Measurements from ENCODE around the gene KPNA4. TPM values are rescaled to one million over a fixed set of nuclear protein-coding genes. Genes with fewer than 3 reads are reported as not detected.

KPNA4 gene
- total and polyA plus RNA-seq, 9 donors, result 33.6 to 68.4 (median 59.3) TPM

- no peak overlapping the region for H3K27ac ChIP-seq (ENCODE audit: low read length)
- no peak overlapping the region for H3K4me3 ChIP-seq (ENCODE audit: low read length)
- no CpG with 5 or more reads among the region's 3 CpGs for WGBS (ENCODE audit: insufficient coverage)
- H3K36me3 ChIP-seq (ENCODE audit: control insufficient read depth, insufficient read depth, low read length), result peaks cover 8% of the 10 kb centered on the region
- H3K9me3 ChIP-seq (replicated peaks; ENCODE audit: control insufficient read depth, low read depth, low read length), result peaks cover 3% of the 10 kb centered on the region
- peaks cover 8% of the 10 kb centered on the region for H3K4me1 ChIP-seq (ENCODE audit: control insufficient read depth, insufficient read depth, low read length)
- peaks cover 2% of the 10 kb centered on the region for H3K27me3 ChIP-seq (ENCODE audit: control insufficient read depth, insufficient read depth, low read length)
- DNase-seq, result no peak
Observed at GRCh38 chr3:160447544-160447943, 117.8 kb downstream of the KPNA4 start.

- Histone ChIP-seq H3K9me3 (replicated peaks; ENCODE audit: control insufficient read depth, low read depth, low read length) (peaks cover 3% of the 10 kb centered on the region), H3K4me3 (ENCODE audit: low read length) (no peak overlapping the region), H3K27me3 (ENCODE audit: control insufficient read depth, insufficient read depth, low read length) (peaks cover 2% of the 10 kb centered on the region), H3K36me3 (ENCODE audit: control insufficient read depth, insufficient read depth, low read length) (peaks cover 8% of the 10 kb centered on the region), H3K27ac (ENCODE audit: low read length) (no peak overlapping the region), H3K4me1 (ENCODE audit: control insufficient read depth, insufficient read depth, low read length) (peaks cover 8% of the 10 kb centered on the region)
- WGBS (ENCODE audit: insufficient coverage), result 91% methylated on average over 8 of the region's 13 CpGs
- DNase-seq, result no peak
Observed at GRCh38 chr3:160446522-160447056, 118.8 kb downstream of the KPNA4 start.

GRCh38 chr3:160445854-160446253, 119.5 kb downstream of the KPNA4 start:
- Histone ChIP-seq H3K4me3 (ENCODE audit: low read length) (no peak overlapping the region), H3K27me3 (ENCODE audit: control insufficient read depth, insufficient read depth, low read length) (peaks cover 2% of the 10 kb centered on the region), H3K9me3 (replicated peaks; ENCODE audit: control insufficient read depth, low read depth, low read length) (peaks cover 3% of the 10 kb centered on the region), H3K36me3 (ENCODE audit: control insufficient read depth, insufficient read depth, low read length) (peaks cover 8% of the 10 kb centered on the region), H3K27ac (ENCODE audit: low read length) (no peak overlapping the region), H3K4me1 (ENCODE audit: control insufficient read depth, insufficient read depth, low read length) (peaks cover 8% of the 10 kb centered on the region)
- no peak for DNase-seq
- no CpG with 5 or more reads among the region's 1 CpG for WGBS (ENCODE audit: insufficient coverage)

Other genes with a start within 250 kb of the KPNA4 start
- gene IFT80, start 166.3 kb downstream of the KPNA4 start, total RNA-seq, result 28.1 TPM
- gene IFT80, start 166.3 kb downstream of the KPNA4 start, polyA plus RNA-seq (ENCODE audit: insufficient read depth in 1 of 8, insufficient read length in 8 of 8, low replicate concordance in 1 of 8), result 10 to 100 TPM; 17.6 to 30.9 (median 23.6) TPM
- gene SMC4, start 165.9 kb downstream of the KPNA4 start, total RNA-seq, result 53.0 TPM
- gene SMC4, start 165.9 kb downstream of the KPNA4 start, polyA plus RNA-seq (ENCODE audit: insufficient read depth in 1 of 8, insufficient read length in 8 of 8, low replicate concordance in 1 of 8), result 10 to 100 TPM; 45.6 to 84.3 (median 69.7) TPM
- gene TRIM59, start 115.8 kb downstream of the KPNA4 start, total RNA-seq, result 10.7 TPM
- 10 to 100 TPM in 5 of 8 donors, 1 to 10 TPM in 3; 8.8 to 15.0 (median 10.4) TPM for gene TRIM59, start 115.8 kb downstream of the KPNA4 start, polyA plus RNA-seq (ENCODE audit: insufficient read depth in 1 of 8, insufficient read length in 8 of 8, low replicate concordance in 1 of 8)
- not detected for gene ARL14, start 111.6 kb upstream of the KPNA4 start, total RNA-seq
- under 1 TPM in 1 of 8 donors, not detected in 7; 0.15 TPM for gene ARL14, start 111.6 kb upstream of the KPNA4 start, polyA plus RNA-seq (ENCODE audit: insufficient read depth in 1 of 8, insufficient read length in 8 of 8, low replicate concordance in 1 of 8)
- 11.5 TPM for gene PPM1L, start 190.7 kb upstream of the KPNA4 start, total RNA-seq
- 10 to 100 TPM in 5 of 8 donors, 1 to 10 TPM in 3; 5.3 to 13.9 (median 10.7) TPM for gene PPM1L, start 190.7 kb upstream of the KPNA4 start, polyA plus RNA-seq (ENCODE audit: insufficient read depth in 1 of 8, insufficient read length in 8 of 8, low replicate concordance in 1 of 8)

Data from muscle of leg (tissue), 11 donors.